KBM-7 (cell line): Measurements from ENCODE around the gene SLC43A1.

Source experiments
- DNase-seq: peaks from one replicate; pipeline ENCODE4 v3.0.0-alpha.2; 2015
- in situ Hi-C: fragments of 300-500 bp; cut with MboI; formaldehyde crosslinking; loops from 2 replicates; pipeline ENCODE4 v1.14.3; 2020; ENCODE audit warnings: low sequenced_read_pairs, low pct_unique_long_range_greater_than_20kb, mixed read lengths

The SLC43A1 gene

DNA sequence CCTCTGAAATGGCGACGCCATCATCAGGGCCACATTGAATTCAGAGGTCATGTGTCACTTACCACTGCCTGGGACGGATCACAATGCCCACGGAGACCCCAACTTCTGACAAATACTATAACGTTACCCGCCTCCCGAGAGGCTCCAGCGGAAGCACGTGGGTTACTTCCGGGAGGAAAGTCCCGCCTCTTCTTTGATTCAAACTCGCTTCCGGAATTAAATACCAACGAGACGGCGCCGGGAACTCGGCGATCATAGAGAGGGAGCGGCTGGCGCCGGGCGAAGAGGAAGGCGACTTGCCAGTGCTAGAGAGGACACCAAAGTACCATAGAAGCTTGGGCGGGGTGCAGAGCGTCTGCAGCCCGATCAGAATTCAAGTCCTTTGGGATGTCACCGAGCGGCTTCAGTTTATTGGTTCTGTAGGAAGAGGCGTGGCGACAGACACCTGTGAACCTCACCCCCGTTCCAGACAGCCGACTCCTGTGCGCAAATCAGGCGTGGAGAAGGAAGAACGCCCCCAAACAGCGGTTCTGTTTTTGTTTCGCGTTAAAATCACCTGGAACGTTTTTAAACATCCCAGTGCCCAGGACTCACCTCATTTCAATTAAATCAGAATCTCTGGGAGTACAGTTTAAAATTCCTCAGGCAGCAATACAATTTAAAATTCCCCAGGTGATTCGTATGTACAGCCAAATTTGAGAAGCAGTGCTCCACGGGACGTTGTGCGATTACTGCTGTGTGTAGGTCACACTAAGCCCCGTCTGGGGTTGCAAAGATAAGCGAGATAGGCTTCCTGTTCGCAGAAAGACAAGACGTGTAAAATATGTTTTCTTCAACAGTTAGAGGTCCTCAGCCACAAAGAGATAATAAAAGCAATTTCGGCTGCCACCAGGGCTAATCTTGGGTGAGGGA is 15.3 kb upstream of the SLC43A1 start, which contains the start of gene TIMM10:
TIMM10 (minus strand) TSS at position 159 of the 912 bp plus-strand sequence. CDS start 565 bp downstream, outside the sequence.
- in situ Hi-C loops, result no loop called here

DNA sequence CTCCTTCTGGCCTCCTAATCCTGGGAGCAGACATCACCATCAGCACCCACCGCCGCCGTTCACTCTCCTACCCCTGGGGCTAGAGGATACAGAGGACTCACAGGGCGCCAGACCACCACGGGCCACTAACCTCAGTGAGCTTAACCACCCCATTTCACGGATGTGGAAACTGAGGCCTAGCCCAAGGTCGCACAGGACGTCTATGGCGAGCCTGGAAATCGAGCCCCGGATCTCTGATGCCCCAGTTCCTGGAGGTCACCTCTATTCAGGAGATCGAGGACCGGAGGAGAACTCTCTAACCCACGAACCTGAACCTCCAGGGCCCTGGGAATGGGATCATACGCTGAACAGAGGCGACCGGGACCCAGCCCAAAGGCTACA is 14.7 kb upstream of the SLC43A1 start:
- DNase-seq, result no peak
- in situ Hi-C loops, result no loop called here

More for the DNA sequence above, 15.3 kb upstream of the SLC43A1 start, which contains the start of gene TIMM10:
- DNase-seq, result peak; percentile 99

DNA sequence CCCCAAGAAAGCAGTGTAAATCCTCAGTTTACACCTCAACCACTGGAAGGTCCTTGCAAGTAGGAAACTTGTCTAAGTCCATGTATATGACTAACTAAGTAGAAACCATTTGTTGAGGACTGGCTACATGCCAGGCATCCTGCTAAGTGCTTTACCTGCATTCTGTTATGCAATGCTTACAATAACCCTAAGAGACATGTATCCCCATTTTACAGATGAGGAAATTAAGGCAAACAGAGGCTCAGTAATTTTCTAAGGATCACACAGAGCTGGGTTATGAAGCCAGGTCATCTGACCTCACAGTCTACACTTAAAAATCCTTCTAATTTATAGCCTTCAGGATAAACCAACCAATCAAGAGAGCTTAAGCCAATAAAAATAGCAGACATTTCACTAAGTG is 13.5 kb upstream of the SLC43A1 start:
- no peak for DNase-seq
- in situ Hi-C loops, result no loop called here

DNA sequence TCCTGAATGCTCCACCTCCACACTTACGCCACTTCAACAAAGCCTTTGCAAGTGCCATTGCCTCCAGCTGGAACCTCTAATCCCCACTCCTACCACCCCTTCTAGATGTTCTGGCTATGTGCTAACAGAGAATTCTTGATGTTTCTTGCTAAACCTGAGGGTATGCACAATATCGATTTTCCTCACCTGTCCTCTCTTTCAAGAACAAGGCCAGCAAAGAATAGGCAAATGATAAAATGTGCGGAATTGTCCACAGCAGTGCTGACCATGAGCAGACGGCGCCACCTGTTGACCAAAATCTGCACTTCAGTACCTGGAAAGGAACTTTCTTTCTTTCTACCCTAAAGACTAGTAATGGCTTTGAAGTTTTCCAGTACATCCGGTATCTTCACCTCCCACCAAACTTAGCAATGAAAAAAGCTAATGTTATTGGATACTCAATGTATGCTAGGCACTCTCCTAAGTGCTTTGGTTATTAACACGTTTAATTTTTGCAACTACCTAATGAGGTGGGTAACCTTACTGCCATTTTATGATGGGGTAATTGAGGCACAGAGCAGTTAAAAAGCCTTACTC is 11.6 kb upstream of the SLC43A1 start:
- in situ Hi-C loops, result no loop called here
- DNase-seq, result peak; percentile 73

DNA sequence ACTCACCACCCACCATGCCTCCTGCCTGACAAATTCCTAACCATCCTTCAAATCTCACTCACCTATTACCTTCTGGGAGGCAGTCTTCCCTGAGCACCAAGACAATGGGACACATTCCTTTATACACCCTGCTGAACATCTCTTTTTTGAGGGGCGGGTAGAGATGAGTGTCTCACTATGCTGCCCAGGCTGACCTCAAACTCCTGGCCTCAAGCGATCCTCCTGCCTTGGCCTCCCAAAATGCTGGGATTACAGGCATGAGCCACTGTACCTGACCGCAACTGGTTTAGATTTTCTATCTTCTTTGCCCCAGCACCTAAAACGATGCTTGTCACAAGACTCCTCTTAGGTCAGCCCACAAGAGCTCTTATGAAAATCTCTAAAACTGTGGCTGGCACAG is 7.9 kb upstream of the SLC43A1 start:
- DNase-seq, result no peak
- in situ Hi-C loops, result no loop called here

DNA sequence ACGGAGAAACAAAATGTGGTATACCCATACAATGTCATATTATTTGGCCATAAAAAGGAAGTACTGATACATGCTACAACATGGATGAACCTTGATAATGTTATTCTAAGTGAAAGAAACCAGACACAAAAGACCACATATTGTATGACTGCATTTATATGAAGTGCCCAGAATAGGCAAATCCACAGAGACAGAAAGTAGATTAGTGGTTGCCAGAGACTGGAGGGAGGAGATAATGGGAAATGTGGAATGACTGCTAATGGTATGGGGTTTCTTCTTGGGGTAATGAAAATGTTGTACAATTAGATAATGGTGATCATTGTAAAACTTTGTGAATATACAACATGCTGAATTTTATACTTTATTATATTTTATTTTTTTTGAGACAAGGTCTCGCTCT is 5.6 kb upstream of the SLC43A1 start:
- in situ Hi-C loops, result no loop called here
- no peak for DNase-seq

DNA sequence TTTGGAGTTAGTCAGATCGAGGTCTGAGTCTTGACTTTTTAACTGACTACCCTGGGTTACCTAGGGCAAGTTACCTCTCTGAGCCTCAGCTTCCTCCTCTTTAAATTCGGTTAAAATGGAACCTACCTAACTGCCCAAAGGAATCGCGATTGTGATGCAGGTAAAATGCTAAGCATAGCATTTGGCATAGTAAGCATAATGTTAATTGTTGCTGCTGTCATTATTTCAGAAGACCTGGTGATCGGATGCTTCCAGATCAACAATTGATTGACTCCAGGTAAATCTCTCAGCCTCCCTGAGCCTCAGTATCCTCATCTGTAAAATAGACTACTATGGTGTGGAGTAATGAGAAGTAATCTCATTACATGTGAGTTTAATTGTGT is 550 bp upstream of the SLC43A1 start:
- in situ Hi-C loops, result no loop called here

DNA sequence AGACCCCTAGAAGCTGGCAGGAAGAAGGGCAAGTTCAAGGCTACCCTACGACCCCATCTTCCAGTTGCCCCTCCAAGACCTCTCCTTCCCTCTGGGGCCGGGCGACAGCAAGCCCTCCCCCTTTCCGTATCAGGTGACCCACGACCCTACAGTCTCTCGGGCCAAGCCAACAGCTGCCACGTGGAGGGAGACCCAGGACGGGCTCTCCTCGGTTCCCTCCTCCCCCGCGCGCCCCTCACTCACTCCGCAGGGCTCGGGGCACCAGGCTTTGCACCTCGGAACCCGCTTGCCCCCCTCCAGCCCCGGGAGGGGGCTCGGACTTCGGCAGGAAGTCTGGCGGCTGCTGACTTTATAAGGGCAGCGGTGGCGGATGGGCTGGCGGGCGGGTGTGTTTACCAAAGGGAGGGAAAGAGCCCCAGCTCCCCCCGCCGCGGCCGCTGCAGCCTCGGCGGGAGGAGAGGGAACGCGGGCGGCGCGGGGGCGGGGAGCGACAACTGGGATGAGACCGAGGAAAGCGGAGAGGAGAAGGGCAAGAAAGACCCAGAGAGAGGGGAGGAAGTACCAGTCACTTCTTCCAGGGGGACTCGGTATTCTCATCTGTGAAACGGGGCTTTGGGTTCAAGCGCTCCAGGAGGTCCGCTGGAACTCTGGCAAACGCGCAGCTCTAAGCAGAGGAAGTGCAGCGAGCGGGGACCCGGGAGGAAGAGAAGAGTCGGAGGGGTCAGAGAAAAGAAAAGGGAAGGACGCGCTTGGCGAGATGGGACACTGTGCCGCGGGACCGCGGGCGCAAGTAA is 767 bp downstream of the SLC43A1 start:
- peak; percentile 62 for DNase-seq
- in situ Hi-C loops, result no loop called here

More for the DNA sequence above, 550 bp upstream of the SLC43A1 start:
- DNase-seq, result no peak

DNA sequence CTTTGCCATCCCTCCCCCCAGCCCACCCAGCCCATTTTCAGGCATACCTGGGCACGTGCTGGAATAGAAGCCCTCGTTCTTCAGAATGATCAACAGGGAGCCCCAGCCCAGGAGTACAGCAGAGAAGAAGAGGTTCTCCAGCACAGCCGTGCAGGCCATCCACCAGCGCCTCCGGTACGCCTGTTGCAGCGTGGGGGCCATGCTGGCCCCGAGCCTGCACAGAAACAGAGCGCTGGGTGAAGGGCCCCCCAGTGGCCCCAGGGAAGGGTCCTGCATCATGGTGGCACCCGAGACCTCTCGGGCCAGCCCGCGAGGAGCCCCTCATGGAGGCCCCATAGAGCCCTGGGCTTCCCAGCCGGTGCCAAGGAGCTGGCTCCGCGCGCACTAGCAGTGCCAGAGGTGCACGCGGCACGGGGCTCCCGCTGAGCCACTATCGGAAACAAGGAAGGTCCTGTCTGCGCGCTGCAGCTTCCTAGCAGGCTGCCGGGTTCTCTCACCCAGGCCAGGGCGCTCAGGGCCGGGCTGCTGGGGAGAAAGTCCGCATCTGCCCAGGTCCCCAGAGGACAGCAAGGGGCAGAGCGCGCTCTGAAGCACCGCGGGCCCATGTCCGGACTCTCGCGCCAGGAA is 1.5 kb downstream of the SLC43A1 start:
- in situ Hi-C loops, result no loop called here
- peak; percentile 64 for DNase-seq

DNA sequence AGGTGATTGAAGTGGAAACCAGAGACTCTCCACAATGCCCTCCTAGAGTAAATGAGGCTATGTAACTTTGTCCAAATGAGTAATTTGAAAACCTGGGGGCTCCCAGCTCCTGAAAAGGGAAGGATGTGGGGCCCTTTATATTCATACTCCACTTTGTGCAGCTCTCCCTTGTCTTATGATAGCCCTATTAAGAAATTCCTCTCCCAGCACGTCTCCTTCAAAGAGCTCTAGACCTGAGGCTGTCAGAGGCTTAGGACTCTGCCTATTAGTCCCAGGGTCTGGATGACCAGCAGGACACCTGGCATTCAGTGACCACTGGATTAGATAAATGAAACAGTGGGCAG is 2.1 kb downstream of the SLC43A1 start:
- no peak for DNase-seq
- in situ Hi-C loops, result no loop called here

DNA sequence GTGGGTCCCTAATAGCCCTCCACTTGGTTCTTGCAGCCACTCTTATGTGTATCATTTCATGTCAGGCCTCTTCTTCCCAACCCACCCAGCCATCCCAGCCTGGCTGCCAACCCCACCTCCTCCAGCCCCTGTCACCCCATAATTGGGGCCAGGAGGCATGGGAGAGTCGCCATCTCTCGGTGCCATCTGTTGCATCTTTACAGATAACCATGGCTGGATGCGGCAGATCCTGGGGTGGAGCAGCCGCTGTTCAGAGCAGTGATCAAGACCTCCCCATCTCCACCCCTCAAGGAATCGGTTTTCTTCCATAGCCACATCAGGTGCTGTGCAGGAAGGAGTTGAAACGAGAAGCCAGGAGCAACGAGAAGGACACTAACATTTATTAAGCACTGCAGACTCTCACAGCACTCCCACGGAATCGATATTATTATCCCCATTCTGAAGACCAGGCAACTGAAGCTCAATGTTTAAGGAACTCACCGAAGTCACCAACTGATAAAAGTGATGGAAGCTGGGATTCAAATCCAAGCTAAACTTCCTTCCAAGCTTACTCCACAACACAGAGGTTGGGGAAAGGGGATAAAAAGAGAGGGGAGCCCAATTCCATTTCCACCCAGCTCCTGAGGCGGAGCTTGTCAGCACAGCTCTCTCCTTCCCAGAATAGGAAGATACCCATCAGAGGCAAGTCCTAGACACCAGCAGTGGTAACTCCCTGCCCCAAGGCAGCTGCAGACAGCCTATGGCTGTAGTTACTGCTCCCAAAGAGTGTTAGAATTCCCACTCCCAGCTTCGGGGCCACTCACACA is 2.7 kb downstream of the SLC43A1 start:
- in situ Hi-C loops, result no loop called here
- DNase-seq, result no peak

DNA sequence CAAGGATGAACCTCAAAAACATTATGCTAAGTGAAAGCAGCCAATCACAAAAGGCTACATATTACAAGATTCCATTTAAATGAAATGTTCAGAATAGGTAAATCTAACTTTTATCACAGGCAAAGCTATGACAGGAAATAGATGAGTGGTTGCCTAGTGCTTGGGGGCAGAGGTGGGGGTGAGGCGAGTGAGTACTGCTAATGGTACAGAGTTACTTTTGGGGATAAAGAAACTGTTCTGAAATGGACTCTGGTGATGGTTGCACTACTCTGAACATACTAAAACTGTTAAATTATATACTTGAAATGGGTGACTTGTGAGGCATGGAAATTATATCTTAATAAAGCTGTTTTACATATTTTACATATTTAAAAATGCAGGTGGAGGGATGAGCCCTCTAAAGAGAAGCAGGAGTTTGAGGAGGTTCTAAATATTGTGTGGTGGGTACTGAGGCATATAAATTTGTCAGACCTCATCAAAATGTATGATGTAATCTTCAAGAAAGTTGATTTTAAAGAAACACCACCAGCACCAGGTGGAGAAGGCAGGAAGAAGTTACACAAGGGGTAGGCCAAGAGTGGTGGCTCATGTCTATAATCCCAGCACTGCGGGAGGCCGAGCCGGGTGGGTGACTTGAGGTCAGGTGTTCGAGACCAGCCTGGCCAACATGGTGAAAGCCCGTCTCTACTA is 3.6 kb downstream of the SLC43A1 start:
- in situ Hi-C loops, result no loop called here
- no peak for DNase-seq

DNA sequence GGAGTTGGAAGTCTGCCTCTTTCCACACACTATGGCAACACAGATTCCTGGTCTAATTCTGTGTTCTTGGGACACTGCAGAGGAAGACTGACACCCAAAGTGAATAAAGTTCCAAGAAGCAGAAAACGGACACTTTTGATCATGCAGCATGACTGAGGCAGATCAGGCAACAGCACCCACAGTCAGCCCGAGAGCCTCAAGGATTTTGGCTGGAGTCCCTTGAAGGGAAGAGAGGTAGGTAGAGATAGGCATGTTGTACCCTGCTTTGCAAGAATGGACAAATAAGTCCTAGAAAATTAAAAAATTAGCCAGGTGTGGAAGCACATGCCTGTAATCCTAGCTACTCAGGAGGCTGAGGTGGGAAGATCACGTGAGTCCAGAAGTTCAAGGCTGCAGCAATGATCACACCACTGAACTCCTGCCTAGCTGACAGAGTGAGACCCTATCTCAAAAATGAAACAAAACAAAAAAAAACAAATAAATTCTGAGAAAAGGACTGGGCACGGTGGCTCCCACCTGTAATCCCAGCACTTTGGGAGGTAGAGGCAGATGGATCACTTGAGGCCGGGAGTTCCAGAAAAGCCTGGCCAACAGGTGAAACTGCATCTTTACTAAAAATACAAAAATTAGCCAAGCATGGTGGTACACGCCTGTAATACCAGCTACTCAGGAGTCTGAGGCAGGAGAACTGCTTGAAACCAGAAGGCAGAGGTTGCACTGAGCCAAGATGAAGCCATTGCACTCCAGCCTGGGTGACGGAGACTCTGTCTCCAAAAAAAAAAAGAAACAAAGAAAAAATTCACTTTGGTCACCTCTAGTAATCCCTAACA is 6.9 kb downstream of the SLC43A1 start:
- in situ Hi-C loops, result no loop called here
- no peak for DNase-seq

DNA sequence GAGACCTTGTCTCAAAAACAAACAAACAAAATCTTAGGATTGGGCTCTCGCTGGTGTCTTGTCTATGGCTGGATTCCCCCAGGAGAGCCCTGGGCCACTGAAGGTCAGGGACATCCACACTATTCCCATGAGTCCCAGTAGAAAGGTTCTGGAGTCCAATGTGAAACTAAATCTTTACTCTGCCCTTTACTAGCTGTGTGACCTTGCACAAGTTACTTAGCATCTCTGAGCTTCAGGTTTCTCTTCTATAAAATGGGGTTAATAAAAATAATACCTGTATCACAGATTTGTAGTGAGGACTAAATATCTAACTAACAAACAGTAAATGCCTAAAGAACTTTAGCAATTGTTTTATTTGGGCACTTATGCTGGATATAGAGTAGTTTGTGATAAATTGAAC is 9.0 kb downstream of the SLC43A1 start:
- DNase-seq, result no peak

DNA sequence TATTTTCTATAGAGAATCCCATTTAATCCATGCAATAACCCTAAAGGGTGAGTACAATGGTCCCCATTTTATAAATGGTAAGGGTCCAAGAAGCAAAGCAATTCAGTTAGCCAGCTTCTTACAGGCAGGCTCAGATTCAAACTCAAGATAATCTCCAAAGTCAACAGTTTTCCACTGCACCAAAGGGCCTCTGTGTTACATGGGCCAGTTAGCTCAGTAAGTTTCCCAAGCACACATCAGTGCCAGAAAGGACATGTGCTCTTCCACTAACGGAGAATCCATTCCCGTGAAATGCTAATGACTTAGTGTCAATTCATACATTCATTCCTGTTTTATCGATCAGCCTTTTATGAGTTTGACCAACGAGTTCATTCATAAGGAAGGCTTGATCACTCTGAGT is 11.0 kb downstream of the SLC43A1 start:
- in situ Hi-C loops, result no loop called here
- DNase-seq, result no peak

More for the DNA sequence above, 9.0 kb downstream of the SLC43A1 start:
- in situ Hi-C loops, result no loop called here

DNA sequence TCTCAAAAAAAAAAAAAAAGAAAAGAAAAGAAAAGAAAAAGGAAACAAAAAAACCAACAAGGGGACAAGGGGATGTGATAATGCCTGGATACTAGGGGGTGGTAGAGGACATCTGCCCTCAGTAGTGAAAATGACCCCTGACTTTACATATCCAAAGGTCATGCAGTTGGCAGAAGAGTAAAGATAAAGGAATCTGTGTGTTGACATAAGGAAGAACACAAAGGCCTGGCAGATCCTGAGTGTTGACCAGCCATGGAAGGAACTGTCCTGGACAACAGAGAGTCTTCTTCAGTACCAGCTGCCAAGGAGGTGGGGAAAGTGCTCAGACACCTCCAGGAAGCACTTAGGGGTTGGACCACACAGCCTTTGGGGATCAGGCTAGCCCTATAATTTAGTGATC is 12.6 kb downstream of the SLC43A1 start:
- in situ Hi-C loops, result no loop called here
- DNase-seq, result no peak

DNA sequence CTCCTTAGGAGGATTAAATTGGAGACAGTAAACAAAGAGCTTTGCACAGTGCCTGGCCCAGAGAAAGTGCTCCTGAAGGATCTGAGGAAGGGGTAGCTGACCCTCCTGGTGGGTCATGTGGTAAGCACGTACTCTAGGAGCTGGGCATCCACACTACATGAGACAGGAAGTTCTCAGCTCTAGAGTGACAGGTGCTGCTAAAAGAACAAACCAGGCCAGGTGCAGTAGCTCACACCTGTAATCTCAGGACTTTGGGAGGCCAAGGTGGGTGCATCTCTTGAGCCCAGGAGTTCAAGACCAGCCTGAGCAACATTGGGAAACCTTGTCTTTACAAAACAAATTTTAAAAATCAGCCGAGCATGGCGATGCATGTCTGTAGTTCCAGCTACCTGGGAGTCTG is 13.1 kb downstream of the SLC43A1 start:
- in situ Hi-C loops, result no loop called here
- no peak for DNase-seq
